Calu3 (cell line): ENCODE measurements around the gene SLC16A2. TPM values are rescaled to one million over a fixed set of nuclear protein-coding genes. Genes with fewer than 3 reads are reported as not detected.

Source experiments
- BruUV-seq: library from RNA; stranded (reverse); fragments of 400-500 nt; replicated peaks from 2 replicates; lab custom pipeline; 2021; lab: Mats Ljungman, UMichigan
- CTCF ChIA-PET: fragments of 300-600 bp; sonication (Branson Sonifier 250); formaldehyde crosslinking; loops from one replicate; lab custom pipeline; 2022; ENCODE audit warnings: antibody characterized with exemption; lab: Charles Lee
- DNase-seq: peaks from one replicate; pipeline ENCODE4 v3.0.0; 2022
- H3K27ac Mint-ChIP-seq: one replicate; pipeline ENCODE4 v1.8.0; 2022; ENCODE audit warnings: mixed read lengths; ENCODE audit not compliant: unreplicated experiment
- H3K27me3 Mint-ChIP-seq: one replicate; pipeline ENCODE4 v1.8.0; 2022; ENCODE audit warnings: mixed read lengths; ENCODE audit not compliant: unreplicated experiment
- H3K36me3 Mint-ChIP-seq: one replicate; pipeline ENCODE4 v1.8.0; 2022; ENCODE audit warnings: mild to moderate bottlenecking, moderate library complexity, mixed read lengths; ENCODE audit not compliant: insufficient read depth, unreplicated experiment
- H3K4me1 Mint-ChIP-seq: one replicate; pipeline ENCODE4 v1.8.0; 2022; ENCODE audit warnings: mild to moderate bottlenecking, low read depth, mixed read lengths; ENCODE audit not compliant: unreplicated experiment
- H3K4me3 Mint-ChIP-seq: one replicate; pipeline ENCODE4 v1.8.0; 2022; ENCODE audit warnings: mild to moderate bottlenecking, low read depth, moderate library complexity, mixed read lengths; ENCODE audit not compliant: unreplicated experiment
- H3K9me3 Mint-ChIP-seq: one replicate; pipeline ENCODE4 v1.8.0; 2022; ENCODE audit warnings: low read depth, mixed read lengths; ENCODE audit not compliant: unreplicated experiment
- CTCF ChIP-seq: fragments of 200-600 bp; IDR thresholded peaks from one replicate; pipeline ENCODE4 v1.8.0; 2022; ENCODE audit warnings: antibody characterized with exemption; ENCODE audit not compliant: unreplicated experiment
- intact Hi-C: fragments of 100-400 bp; cut with micrococcal nuclease; formaldehyde crosslinking; loops from one replicate; pipeline ENCODE4 v1.10.0; 2022; ENCODE audit not compliant: unreplicated experiment
- total RNA-seq: library from RNA; stranded (reverse); gene quantifications from 2 replicates; pipeline ENCODE4 v1.2.3, GENCODE V29; 2022

SLC16A2 gene
- total RNA-seq, 1 experiment from 2014 or later, result 0.59 TPM

- TF ChIP-seq CTCF, result no peak
- BruUV-seq, result no TSS peak
- intact Hi-C loops, result loop anchor here (5.0 kb wide), 1 partner anchor 153 kb away; no protein-coding TSS in a partner anchor
- H3K36me3 Mint-ChIP-seq, result peaks cover 21% of the 10 kb centered on the region
- peaks cover 26% of the 10 kb centered on the region for H3K27me3 Mint-ChIP-seq
- DNase-seq, result no peak
- H3K27ac Mint-ChIP-seq, result no peak overlapping the region
- CTCF ChIA-PET, result no interaction called here
- no peaks in the 10 kb centered on the region for H3K4me1 Mint-ChIP-seq
- no peaks in the 10 kb centered on the region for H3K9me3 Mint-ChIP-seq
- peak overlapping the region; percentile 63 for H3K4me3 Mint-ChIP-seq
Observed at GRCh38 chrX:74535086-74535407, 113.8 kb downstream of the SLC16A2 start.

- intact Hi-C loops, result loop anchor here (5.0 kb wide), 1 partner anchor 153 kb away; no protein-coding TSS in a partner anchor
- no peaks in the 10 kb centered on the region for H3K9me3 Mint-ChIP-seq
- peaks cover 26% of the 10 kb centered on the region for H3K27me3 Mint-ChIP-seq
- no peak for TF ChIP-seq CTCF
- no peaks in the 10 kb centered on the region for H3K4me1 Mint-ChIP-seq
- peaks cover 21% of the 10 kb centered on the region for H3K36me3 Mint-ChIP-seq
- H3K27ac Mint-ChIP-seq, result no peak overlapping the region
- CTCF ChIA-PET, result no interaction called here
- no TSS peak for BruUV-seq
- H3K4me3 Mint-ChIP-seq, result peak overlapping the region; percentile 63
- peak; percentile 26 for DNase-seq
Observed at GRCh38 chrX:74535408-74536151, 114.3 kb downstream of the SLC16A2 start.

GRCh38 chrX:74536152-74536831, 115.0 kb downstream of the SLC16A2 start:
- intact Hi-C loops, result loop anchor here (5.0 kb wide), 1 partner anchor 154 kb away; no protein-coding TSS in a partner anchor
- CTCF ChIA-PET, result no interaction called here
- peak; percentile 23 for TF ChIP-seq CTCF
- H3K4me3 Mint-ChIP-seq, result peak overlapping the region; percentile 63
- H3K9me3 Mint-ChIP-seq, result no peaks in the 10 kb centered on the region
- H3K27ac Mint-ChIP-seq, result no peak overlapping the region
- peak; percentile 52 for DNase-seq
- H3K4me1 Mint-ChIP-seq, result no peaks in the 10 kb centered on the region
- no TSS peak for BruUV-seq
- H3K27me3 Mint-ChIP-seq, result peaks cover 26% of the 10 kb centered on the region
- peaks cover 21% of the 10 kb centered on the region for H3K36me3 Mint-ChIP-seq

GRCh38 chrX:74536832-74537371, 115.6 kb downstream of the SLC16A2 start:
- Mint-ChIP-seq H3K4me3 (peak overlapping the region; percentile 63), H3K36me3 (peaks cover 21% of the 10 kb centered on the region), H3K4me1 (no peaks in the 10 kb centered on the region), H3K27me3 (peaks cover 24% of the 10 kb centered on the region), H3K27ac (no peak overlapping the region), H3K9me3 (no peaks in the 10 kb centered on the region)
- no peak for TF ChIP-seq CTCF
- CTCF ChIA-PET, result no interaction called here
- BruUV-seq, result no TSS peak
- intact Hi-C loops, result loop anchor here (5.0 kb wide), 1 partner anchor 155 kb away; no protein-coding TSS in a partner anchor
- DNase-seq, result no peak
